IMR-90 (cell line): Measurements from ENCODE around the gene SRRM4. TPM values are rescaled to one million over a fixed set of nuclear protein-coding genes. Genes with fewer than 3 reads are reported as not detected.

Experiments
- ATAC-seq: fragments of 200-7000 bp; cut with Tn5 transposase; 2 replicates; pipeline ENCODE4 v1.9.1; 2020; ENCODE audit warnings: low read depth, mild to moderate bottlenecking, moderate library complexity
- BruUV-seq: library from RNA; stranded (reverse); fragments of 400-500 nt; replicated peaks from 2 replicates; lab custom pipeline; 2021; lab: Mats Ljungman, UMichigan
- CTCF ChIA-PET: fragments of 300-600 bp; formaldehyde crosslinking; extraction: SDS; loops from one replicate; lab custom pipeline; 2021; ENCODE audit warnings: antibody characterized with exemption; lab: Yijun Ruan, JAX
- POLR2A ChIA-PET: fragments of 300-600 bp; sonication (Branson Sonifier 250); formaldehyde crosslinking; loops from one replicate; lab custom pipeline; 2022; ENCODE audit warnings: antibody characterized with exemption; ENCODE audit not compliant: unreplicated experiment; lab: Charles Lee
- DNase-seq: peaks from one replicate; pipeline ENCODE4 v3.0.0; 2013
- H2AFZ ChIP-seq: replicated peaks from 2 replicates; pipeline ENCODE3; 2013; ENCODE audit warnings: low read length, mild to moderate bottlenecking; ENCODE audit not compliant: poor library complexity
- H2AK5ac ChIP-seq: 2 replicates; pipeline ENCODE4 v1.6.1; 2013; ENCODE audit warnings: low read depth, low read length, inconsistent platforms
- H2AK9ac ChIP-seq: replicated peaks from 2 replicates; pipeline ENCODE3; 2013; ENCODE audit warnings: mild to moderate bottlenecking, low read depth, low read length, moderate library complexity; ENCODE audit not compliant: poor library complexity
- H2BK120ac ChIP-seq: 2 replicates; pipeline ENCODE4 v1.6.1; 2013; ENCODE audit warnings: low read depth, low read length, inconsistent platforms
- H2BK15ac ChIP-seq: 3 replicates; pipeline ENCODE4 v1.6.1; 2013; ENCODE audit warnings: low read depth, low read length, inconsistent platforms
- H2BK20ac ChIP-seq: 2 replicates; pipeline ENCODE4 v1.6.1; 2013; ENCODE audit warnings: low read depth, mild to moderate bottlenecking, inconsistent platforms, low read length, moderate library complexity
- H2BK5ac ChIP-seq: 2 replicates; pipeline ENCODE4 v1.6.1; 2013; ENCODE audit warnings: mild to moderate bottlenecking, low read depth, low read length, inconsistent platforms; ENCODE audit not compliant: poor library complexity, severe bottlenecking
- H3K14ac ChIP-seq: replicated peaks from 2 replicates; pipeline ENCODE4 v1.6.1; 2013; ENCODE audit warnings: low read depth, low read length, inconsistent platforms
- H3K18ac ChIP-seq: 2 replicates; pipeline ENCODE4 v1.6.1; 2013; ENCODE audit warnings: low read depth, low read length, control low read depth
- H3K23ac ChIP-seq: 2 replicates; pipeline ENCODE4 v1.6.1; 2013; ENCODE audit warnings: low read depth, low read length, inconsistent platforms
- H3K27ac ChIP-seq: 2 replicates; pipeline ENCODE4 v1.5.1; 2013; ENCODE audit warnings: mild to moderate bottlenecking, control low read depth, low read length; ENCODE audit not compliant: insufficient read depth
- H3K27me3 ChIP-seq: 2 replicates; pipeline ENCODE4 v1.6.1; 2013; ENCODE audit warnings: low read length; ENCODE audit not compliant: control insufficient read depth, insufficient read depth
- H3K36me3 ChIP-seq: 2 replicates; pipeline ENCODE4 v1.6.1; 2013; ENCODE audit warnings: low read length, mixed read lengths; ENCODE audit not compliant: control insufficient read depth, insufficient read depth
- H3K4ac ChIP-seq: 2 replicates; pipeline ENCODE4 v1.6.1; 2013; ENCODE audit warnings: low read depth, low read length, inconsistent platforms
- H3K4me1 ChIP-seq: 2 replicates; pipeline ENCODE4 v1.6.1; 2013; ENCODE audit warnings: low read length, mixed read lengths; ENCODE audit not compliant: control insufficient read depth, insufficient read depth
- H3K4me2 ChIP-seq: 2 replicates; pipeline ENCODE4 v1.6.1; 2013; ENCODE audit warnings: low read depth, mild to moderate bottlenecking, control low read depth, low read length, moderate library complexity
- H3K4me3 ChIP-seq: 2 replicates; pipeline ENCODE4 v1.5.1; 2013; ENCODE audit warnings: low read depth, mild to moderate bottlenecking, control low read depth, low read length, moderate library complexity; ENCODE audit not compliant: insufficient read depth
- H3K56ac ChIP-seq: 2 replicates; pipeline ENCODE4 v1.6.1; 2013; ENCODE audit warnings: low read length, inconsistent platforms; ENCODE audit not compliant: insufficient read depth; ENCODE audit errors: extremely low read depth
- H3K79me1 ChIP-seq, 2 experiments: 2 replicates each; pipeline ENCODE4 v1.6.1; 2013; ENCODE audit warnings: low read length in 2 of 2, inconsistent platforms in 1 of 2, low read depth in 1 of 2
- H3K9ac ChIP-seq: 2 replicates; pipeline ENCODE4 v1.6.1; 2013; ENCODE audit warnings: low read depth, low read length, control low read depth
- H3K9me1 ChIP-seq: 2 replicates; pipeline ENCODE4 v1.6.1; 2013; ENCODE audit warnings: low read length, inconsistent platforms; ENCODE audit not compliant: insufficient read depth
- H3K9me3 ChIP-seq: 2 replicates; pipeline ENCODE4 v1.6.1; 2013; ENCODE audit warnings: low read length; ENCODE audit not compliant: control insufficient read depth, insufficient read depth
- H4K20me1 ChIP-seq: 2 replicates; pipeline ENCODE4 v1.6.1; 2013; ENCODE audit warnings: low read length, inconsistent platforms; ENCODE audit not compliant: insufficient read depth
- H4K5ac ChIP-seq: 2 replicates; pipeline ENCODE4 v1.6.1; 2013; ENCODE audit warnings: mild to moderate bottlenecking, low read depth, low read length, control low read depth
- H4K8ac ChIP-seq, 2 experiments: 2 replicates each; pipeline ENCODE4 v1.6.1; 2013; ENCODE audit warnings: low read depth in 2 of 2, low read length in 2 of 2, control low read depth in 1 of 2, inconsistent platforms in 1 of 2
- H4K91ac ChIP-seq: 2 replicates; pipeline ENCODE4 v1.6.1; 2013; ENCODE audit warnings: low read depth, low read length, inconsistent platforms; ENCODE audit not compliant: insufficient read depth
- BHLHE40 ChIP-seq: fragments of 150-350 bp; IDR thresholded peaks from 2 replicates; pipeline ENCODE4 v1.6.1; 2016; ENCODE audit warnings: mild to moderate bottlenecking, low read depth, low read length
- CEBPB ChIP-seq: IDR thresholded peaks from 2 replicates; pipeline ENCODE4 v1.6.1; 2012; ENCODE audit warnings: low read depth, low read length, improper control_type of control experiment
- FOS ChIP-seq: fragments of 150-350 bp; IDR thresholded peaks from 2 replicates; pipeline ENCODE4 v1.6.1; 2016; ENCODE audit warnings: low read depth, low read length
- MAZ ChIP-seq: IDR thresholded peaks from 2 replicates; pipeline ENCODE4 v1.6.1; 2012; ENCODE audit warnings: low read depth, mild to moderate bottlenecking, low read length, improper control_type of control experiment, moderate library complexity, borderline replicate concordance
- MXI1 ChIP-seq: IDR thresholded peaks from 2 replicates; pipeline ENCODE4 v1.6.1; 2012; ENCODE audit warnings: low read depth, mild to moderate bottlenecking, low read length, moderate library complexity, borderline replicate concordance
- POLR2A ChIP-seq: IDR thresholded peaks from 2 replicates; pipeline ENCODE4 v1.6.1; 2012; ENCODE audit warnings: mild to moderate bottlenecking, low read depth, low read length
- RAD21 ChIP-seq: IDR thresholded peaks from 2 replicates; pipeline ENCODE4 v1.6.1; 2012; ENCODE audit warnings: low read length, improper control_type of control experiment
- RCOR1 ChIP-seq: IDR thresholded peaks from 2 replicates; pipeline ENCODE4 v1.6.1; 2012; ENCODE audit warnings: mild to moderate bottlenecking, low read length, improper control_type of control experiment; ENCODE audit not compliant: insufficient replicate concordance
- RFX5 ChIP-seq: IDR thresholded peaks from 2 replicates; pipeline ENCODE4 v1.8.0; 2012; ENCODE audit warnings: low read depth, mild to moderate bottlenecking, low read length, moderate library complexity
- WGBS, 2 experiments: methylation state at CpG; one replicate each; pipeline versions ENCODE4 v1.1.5 to v1.1.7; 2013; ENCODE audit warnings: missing lambda C conversion rate in 2 of 2; ENCODE audit not compliant: insufficient read length in 1 of 2; ENCODE audit errors: extremely low coverage in 2 of 2; 5-methylcytosine and 5-hydroxymethylcytosine counted together
- dilution Hi-C: fragments of 300-500 bp; cut with HindIII; formaldehyde crosslinking; loops from one replicate; pipeline ENCODE4 v1.14.3; 2018; ENCODE audit warnings: low sequenced_read_pairs; ENCODE audit not compliant: unreplicated experiment
- in situ Hi-C: fragments of 300-500 bp; cut with MboI; formaldehyde crosslinking; loops from 3 replicates; pipeline ENCODE4 v1.14.3; 2019; ENCODE audit warnings: low sequenced_read_pairs, inconsistent platforms, mixed read lengths
- intact Hi-C: fragments of 100-400 bp; cut with micrococcal nuclease; formaldehyde crosslinking; loops from 2 replicates; pipeline ENCODE4 v1.10.0; 2022
- polyA plus RNA-seq, 3 experiments: library from polyadenylated mRNA; depleted of rRNA; stranded (reverse); fragments of >200 nt; gene quantifications; 2 replicates each; pipeline ENCODE4 v1.2.3, GENCODE V29; 2012; ENCODE audit warnings: low replicate concordance in 1 of 3
- total RNA-seq: library from RNA; depleted of rRNA; stranded (reverse); fragments of >200 nt; gene quantifications from 2 replicates; pipeline ENCODE4 v1.2.3, GENCODE V29; 2012
- TF ChIP-seq, protein P1 (sequence below): fragments of 150-350 bp; IDR thresholded peaks from 2 replicates; pipeline ENCODE4 v1.6.1; 2016; ENCODE audit warnings: low read depth, mild to moderate bottlenecking, low read length, moderate library complexity, borderline replicate concordance

The SRRM4 gene
- total and polyA plus RNA-seq, 2 of the 4 experiments (the other 2 are of a cell fraction) = not detected

DNA sequence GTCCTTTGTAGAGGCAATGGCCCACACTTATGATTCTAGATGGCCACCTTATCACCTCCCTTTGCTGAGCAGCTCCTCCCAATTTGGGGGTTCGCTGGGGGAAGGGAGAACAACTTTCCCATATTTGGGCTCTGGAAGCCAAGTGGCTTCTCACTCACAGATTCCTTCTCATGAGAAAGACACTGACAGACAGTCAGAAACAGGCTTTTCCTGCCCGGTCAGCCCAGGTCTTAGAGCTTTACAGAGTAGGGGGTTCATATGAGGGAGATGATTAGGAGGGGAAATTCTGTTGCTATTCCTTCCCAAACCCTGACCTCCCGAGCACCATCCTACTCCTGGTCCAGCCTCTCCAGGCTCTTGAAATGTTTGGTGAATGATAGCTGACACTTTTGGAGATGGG lies 137.3 kb downstream of the SRRM4 start:
- ChIA-PET CTCF (no interaction called here), POLR2A (no interaction called here)
- in situ Hi-C loops = no loop called here
- Histone ChIP-seq H3K79me1 (no peaks in the 10 kb centered on the region), H2AK5ac (no peak overlapping the region), H3K9me1 (no peaks in the 10 kb centered on the region), H3K4ac (no peak overlapping the region), H3K27ac (no peak overlapping the region), H4K20me1 (no peaks in the 10 kb centered on the region), H2BK120ac (no peak overlapping the region), H3K4me2 (no peak overlapping the region), H4K91ac (no peak overlapping the region), H3K4me1 (no peaks in the 10 kb centered on the region), H3K9me3 (no peaks in the 10 kb centered on the region), H3K36me3 (no peaks in the 10 kb centered on the region), H3K18ac (no peak overlapping the region), H3K23ac (no peak overlapping the region), H2AK9ac (no peak overlapping the region), H3K14ac (no peak overlapping the region), H2AFZ (no peak overlapping the region), H3K4me3 (no peak overlapping the region), H2BK15ac (no peak overlapping the region), H4K5ac (no peak overlapping the region), H3K9ac (no peak overlapping the region), H2BK5ac (no peak overlapping the region), H3K27me3 (no peaks in the 10 kb centered on the region), H2BK20ac (no peak overlapping the region), H3K56ac (no peak overlapping the region), H4K8ac (no peak overlapping the region)
- ATAC-seq (no peak), DNase-seq (no peak)
- BruUV-seq = no TSS peak
- dilution Hi-C loops = no loop called here
- TF ChIP-seq RFX5 (no peak), BHLHE40 (no peak), MXI1 (no peak), RCOR1 (no peak), RAD21 (no peak), FOS (no peak), MAZ (no peak), CEBPB (no peak), POLR2A (no peak)
- TF ChIP-seq, protein P1, sequence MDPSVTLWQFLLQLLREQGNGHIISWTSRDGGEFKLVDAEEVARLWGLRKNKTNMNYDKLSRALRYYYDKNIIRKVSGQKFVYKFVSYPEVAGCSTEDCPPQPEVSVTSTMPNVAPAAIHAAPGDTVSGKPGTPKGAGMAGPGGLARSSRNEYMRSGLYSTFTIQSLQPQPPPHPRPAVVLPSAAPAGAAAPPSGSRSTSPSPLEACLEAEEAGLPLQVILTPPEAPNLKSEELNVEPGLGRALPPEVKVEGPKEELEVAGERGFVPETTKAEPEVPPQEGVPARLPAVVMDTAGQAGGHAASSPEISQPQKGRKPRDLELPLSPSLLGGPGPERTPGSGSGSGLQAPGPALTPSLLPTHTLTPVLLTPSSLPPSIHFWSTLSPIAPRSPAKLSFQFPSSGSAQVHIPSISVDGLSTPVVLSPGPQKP = no peak
- WGBS, 2 experiments = no CpG with 5 or more reads among the region's 3 CpGs
- intact Hi-C loops = loop anchor here (5.0 kb wide), 1 partner anchor 711 kb away; no protein-coding TSS in a partner anchor
